ENCODE results near the gene HBQ1.
"Not testable (repeated sequence)": the region's sequence is repeated elsewhere in the genome, so short reads cannot be mapped to it uniquely, and the experiment has no call there.

HBQ1 gene

DNA sequence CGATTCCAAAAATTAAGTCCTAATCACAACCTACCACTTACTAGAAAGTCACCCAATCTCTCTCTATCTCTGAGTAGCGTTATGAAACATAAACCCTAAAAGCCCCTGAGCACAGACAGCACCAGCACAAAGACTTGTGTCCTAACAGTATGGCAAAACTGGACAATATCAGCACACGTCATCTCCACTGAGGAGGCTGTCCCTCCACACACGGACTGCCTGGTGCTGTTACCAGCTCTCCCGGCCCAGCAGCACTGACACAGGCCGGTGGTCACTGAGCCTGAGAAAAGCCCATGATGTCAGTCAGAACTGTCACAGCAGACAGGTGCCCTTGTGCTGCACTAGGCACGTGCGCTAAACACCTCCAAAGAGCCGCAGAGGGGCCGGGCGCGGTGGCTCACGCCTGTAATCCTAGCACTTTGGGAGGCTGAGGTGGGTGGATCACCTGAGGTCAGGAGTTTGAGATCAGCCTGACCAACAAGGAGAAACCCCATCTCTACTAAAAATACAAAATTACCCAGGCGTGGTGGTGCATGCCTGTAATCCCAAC lies 31.4 kb downstream of the HBQ1 start:
- not testable (repeated sequence) for FAIRE-seq

DNA sequence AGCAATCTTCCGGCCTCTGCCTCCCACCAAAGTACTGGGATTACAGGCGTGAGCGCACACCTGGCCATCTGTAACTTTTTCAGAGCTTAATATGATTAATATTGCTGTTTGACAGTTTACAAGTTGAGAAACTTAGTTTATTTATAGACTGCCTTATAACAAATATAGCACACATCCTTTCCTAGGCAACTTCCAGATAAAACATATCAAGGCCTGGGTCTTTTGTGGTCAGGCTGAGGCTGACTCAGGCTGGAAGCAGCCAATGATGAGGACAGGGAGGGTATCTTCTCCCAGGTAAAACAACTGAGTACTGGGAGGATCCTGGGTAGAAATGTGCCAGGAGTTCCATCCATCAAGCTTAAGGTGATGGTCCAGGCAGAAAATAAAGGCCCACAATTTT lies 32.7 kb downstream of the HBQ1 start:
- FAIRE-seq: no peak

DNA sequence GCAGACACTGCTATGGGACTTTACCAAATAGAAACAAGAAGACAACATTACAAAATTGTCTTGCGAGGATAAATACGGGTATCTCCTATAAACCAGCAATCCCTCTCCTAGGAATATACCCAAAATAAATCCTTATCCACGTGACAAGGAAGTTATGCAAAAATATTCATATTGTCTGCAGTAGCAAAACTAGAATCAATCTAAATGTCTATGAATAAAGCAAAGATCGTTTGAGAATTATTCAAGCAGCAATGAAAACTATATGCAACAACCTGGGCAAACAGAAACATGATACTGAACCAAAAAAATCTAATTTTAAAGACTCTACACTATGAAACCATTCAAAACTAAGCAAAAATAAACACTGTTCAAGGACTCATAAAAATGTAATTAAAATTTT lies 39.8 kb downstream of the HBQ1 start:
- no peak for FAIRE-seq

- no peak for FAIRE-seq
These were observed 48.0 kb downstream of the HBQ1 start for GRCh38 chr16:228151-228851.

DNA sequence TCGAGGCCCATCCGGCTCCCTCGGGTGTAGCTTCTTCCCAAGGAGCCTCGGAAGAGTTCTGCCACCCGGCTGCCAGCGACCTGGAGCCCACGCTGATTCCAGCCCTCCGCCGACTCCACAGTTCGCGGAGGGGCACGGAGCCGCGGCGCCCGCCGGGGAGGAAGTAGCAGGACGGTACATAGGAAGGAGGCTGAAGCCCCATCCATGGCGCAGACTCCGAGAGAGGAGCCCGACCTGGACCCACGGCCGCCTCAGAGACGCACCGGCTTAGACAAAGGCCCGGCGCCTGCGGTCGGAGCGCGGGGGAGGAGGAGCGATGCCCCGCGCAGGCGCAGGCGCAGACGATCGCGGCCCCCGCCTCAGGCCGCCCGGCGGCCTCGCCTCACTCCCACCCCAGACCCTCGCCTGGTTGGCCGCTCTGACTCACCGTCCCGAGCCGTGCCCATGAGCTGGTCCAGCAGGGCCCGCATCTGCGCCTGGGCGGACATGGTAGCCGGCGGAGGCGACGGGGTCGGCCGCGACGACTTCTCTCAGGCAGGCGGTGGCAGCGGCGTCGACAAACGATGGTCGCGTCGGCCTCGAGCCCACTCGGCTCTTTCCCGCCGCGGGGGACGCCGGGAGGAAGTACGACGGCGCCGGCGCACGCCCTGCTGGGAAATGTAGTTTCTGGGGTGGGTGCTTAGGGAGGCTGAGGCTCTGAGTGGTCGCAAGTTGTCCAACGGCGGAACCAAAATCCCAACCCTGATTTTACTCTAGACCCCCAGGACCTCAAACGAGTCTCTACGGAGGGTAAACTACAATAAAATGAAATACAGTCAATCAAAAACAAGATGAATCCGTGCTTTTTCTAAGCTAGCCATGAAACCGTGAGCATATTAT lies 48.8 kb downstream of the HBQ1 start, which contains the start of gene LUC7L:
LUC7L (minus strand) TSS at position 598 of the 879 bp plus-strand sequence; CDS start at position 488, 110 bp downstream.
- FAIRE-seq: no peak

- no peak for FAIRE-seq
These were observed 49.5 kb downstream of the HBQ1 start for GRCh38 chr16:229731-230281.

GRCh38 chr16:230351-230750 lies 50.1 kb downstream of the HBQ1 start:
- not testable (repeated sequence) for FAIRE-seq
